ENCODE measurements around the gene ANAPC2. TPM values are rescaled to one million over a fixed set of nuclear protein-coding genes. Genes with fewer than 3 reads are reported as not detected.
A peak's percentile ranks its signal among the peaks of the same experiment; 100 is the strongest.

ANAPC2 gene
- total RNA-seq, 2 experiments from 2014 or later: 60.2 to 64.1 TPM

GRCh38 chr9:137161558-137162486 lies 26.5 kb downstream of the ANAPC2 start:
- no peak overlapping the region for H3K4me3 Mint-ChIP-seq
- ATAC-seq: no peak
- no peak for DNase-seq
- ChIA-PET CTCF (no interaction called here), POLR2A (no interaction called here)
- no peaks in the 10 kb centered on the region for H3K36me3 Mint-ChIP-seq (ENCODE audit: low read depth)
- H3K27me3 Mint-ChIP-seq (ENCODE audit: low read depth): peaks cover 30% of the 10 kb centered on the region
- H3K4me1 Mint-ChIP-seq (ENCODE audit: low read depth): peaks cover 22% of the 10 kb centered on the region
- H3K9me3 Mint-ChIP-seq (ENCODE audit: insufficient read depth): no peaks in the 10 kb centered on the region
- no peak overlapping the region for H3K27ac Mint-ChIP-seq

- no peaks in the 10 kb centered on the region for H3K36me3 Mint-ChIP-seq (ENCODE audit: low read depth)
- no peak for ATAC-seq
- no peak overlapping the region for H3K27ac Mint-ChIP-seq
- ChIA-PET POLR2A (no interaction called here), CTCF (no interaction called here)
- no peak for DNase-seq
- H3K4me1 Mint-ChIP-seq (ENCODE audit: low read depth): peaks cover 26% of the 10 kb centered on the region
- H3K27me3 Mint-ChIP-seq (ENCODE audit: low read depth): peaks cover 30% of the 10 kb centered on the region
- no peak overlapping the region for H3K4me3 Mint-ChIP-seq
- H3K9me3 Mint-ChIP-seq (ENCODE audit: insufficient read depth): no peaks in the 10 kb centered on the region
Measured at GRCh38 chr9:137160716-137161557, 27.4 kb downstream of the ANAPC2 start.

- no peak overlapping the region for H3K4me3 Mint-ChIP-seq
- peaks cover 35% of the 10 kb centered on the region for H3K27me3 Mint-ChIP-seq (ENCODE audit: low read depth)
- H3K27ac Mint-ChIP-seq: no peak overlapping the region
- ChIA-PET CTCF (no interaction called here), POLR2A (no interaction called here)
- H3K36me3 Mint-ChIP-seq (ENCODE audit: low read depth): no peaks in the 10 kb centered on the region
- H3K9me3 Mint-ChIP-seq (ENCODE audit: insufficient read depth): no peaks in the 10 kb centered on the region
- DNase-seq: no peak
- no peak for ATAC-seq
- H3K4me1 Mint-ChIP-seq (ENCODE audit: low read depth): peaks cover 26% of the 10 kb centered on the region
Measured at GRCh38 chr9:137160054-137160425, 28.3 kb downstream of the ANAPC2 start.

- POLR2A ChIA-PET: interaction anchor here (1.2 kb wide), 1 partner anchor 30 kb away, joined by 3 read pairs; no protein-coding TSS in a partner anchor
- CTCF ChIA-PET: no interaction called here
- Mint-ChIP-seq H3K36me3 (ENCODE audit: low read depth) (no peaks in the 10 kb centered on the region), H3K4me3 (no peak overlapping the region), H3K4me1 (ENCODE audit: low read depth) (peaks cover 26% of the 10 kb centered on the region), H3K27me3 (ENCODE audit: low read depth) (peaks cover 39% of the 10 kb centered on the region), H3K27ac (peak overlapping the region; percentile 24), H3K9me3 (ENCODE audit: insufficient read depth) (no peaks in the 10 kb centered on the region)
- ATAC-seq (no peak), DNase-seq (no peak)
Measured at GRCh38 chr9:137159105-137160053, 29.0 kb downstream of the ANAPC2 start.

GRCh38 chr9:137158625-137159024 lies 29.7 kb downstream of the ANAPC2 start:
- POLR2A ChIA-PET: interaction anchor here (1.2 kb wide), 1 partner anchor 29 kb away, joined by 3 read pairs; no protein-coding TSS in a partner anchor
- Mint-ChIP-seq H3K9me3 (ENCODE audit: insufficient read depth) (no peaks in the 10 kb centered on the region), H3K27ac (no peak overlapping the region), H3K36me3 (ENCODE audit: low read depth) (no peaks in the 10 kb centered on the region), H3K4me1 (ENCODE audit: low read depth) (peaks cover 26% of the 10 kb centered on the region), H3K4me3 (no peak overlapping the region), H3K27me3 (ENCODE audit: low read depth) (peaks cover 39% of the 10 kb centered on the region)
- DNase-seq: no peak
- CTCF ChIA-PET: no interaction called here
- no peak for ATAC-seq

- ChIA-PET POLR2A (interaction anchor here (0.6 to 1.3 kb wide), 2 partner anchors 31 to 50 kb away, joined by 3 read pairs; no protein-coding TSS in a partner anchor), CTCF (interaction anchor here (1.0 kb wide), 1 partner anchor 90 kb away, joined by 3 read pairs; no protein-coding TSS in a partner anchor)
- peaks cover 36% of the 10 kb centered on the region for H3K27me3 Mint-ChIP-seq (ENCODE audit: low read depth)
- DNase-seq (no peak), ATAC-seq (no peak)
- no peaks in the 10 kb centered on the region for H3K36me3 Mint-ChIP-seq (ENCODE audit: low read depth)
- peaks cover 26% of the 10 kb centered on the region for H3K4me1 Mint-ChIP-seq (ENCODE audit: low read depth)
- no peak overlapping the region for H3K27ac Mint-ChIP-seq
- H3K9me3 Mint-ChIP-seq (ENCODE audit: insufficient read depth): no peaks in the 10 kb centered on the region
- H3K4me3 Mint-ChIP-seq: no peak overlapping the region
Measured at GRCh38 chr9:137157618-137158415, 30.5 kb downstream of the ANAPC2 start.

GRCh38 chr9:137156567-137157375 lies 31.6 kb downstream of the ANAPC2 start:
- POLR2A ChIA-PET: interaction anchor here (0.6 to 1.3 kb wide), 4 partner anchors 12 to 32 kb away, joined by 3 to 5 read pairs (median 3); no protein-coding TSS in a partner anchor
- H3K4me1 Mint-ChIP-seq (ENCODE audit: low read depth): peaks cover 25% of the 10 kb centered on the region
- peak overlapping the region; percentile 32 for H3K4me3 Mint-ChIP-seq
- no peak overlapping the region for H3K27ac Mint-ChIP-seq
- CTCF ChIA-PET: interaction anchor here (0.7 to 1.2 kb wide), 3 partner anchors 43 to 209 kb away, joined by 3 read pairs; no protein-coding TSS in a partner anchor
- ATAC-seq (peak; percentile 58), DNase-seq (peak; percentile 64)
- H3K27me3 Mint-ChIP-seq (ENCODE audit: low read depth): peaks cover 35% of the 10 kb centered on the region
- no peaks in the 10 kb centered on the region for H3K36me3 Mint-ChIP-seq (ENCODE audit: low read depth)
- H3K9me3 Mint-ChIP-seq (ENCODE audit: insufficient read depth): no peaks in the 10 kb centered on the region

GRCh38 chr9:137152844-137153405 lies 35.4 kb downstream of the ANAPC2 start:
- peaks cover 23% of the 10 kb centered on the region for H3K27me3 Mint-ChIP-seq (ENCODE audit: low read depth)
- no peak overlapping the region for H3K27ac Mint-ChIP-seq
- peaks cover 19% of the 10 kb centered on the region for H3K4me1 Mint-ChIP-seq (ENCODE audit: low read depth)
- no peak for DNase-seq
- no peak for ATAC-seq
- ChIA-PET CTCF (interaction anchor here (0.9 kb wide), 1 partner anchor 74 kb away, joined by 3 read pairs; the partner anchor contains the start of gene RNF224), POLR2A (no interaction called here)
- H3K36me3 Mint-ChIP-seq (ENCODE audit: low read depth): no peaks in the 10 kb centered on the region
- H3K9me3 Mint-ChIP-seq (ENCODE audit: insufficient read depth): no peaks in the 10 kb centered on the region
- H3K4me3 Mint-ChIP-seq: no peak overlapping the region

- CTCF ChIA-PET: interaction anchor here (1.2 to 2.0 kb wide), 4 partner anchors 38 to 116 kb away, joined by 3 to 4 read pairs (median 4); partner anchors contain the start of genes ANAPC2, RNF224 and SSNA1
- no peak overlapping the region for H3K27ac Mint-ChIP-seq
Measured at GRCh38 chr9:137150617-137151457, 37.5 kb downstream of the ANAPC2 start.

More at GRCh38 chr9:137150617-137151457, 37.5 kb downstream of the ANAPC2 start:
- POLR2A ChIA-PET: interaction anchor here (0.8 to 1.3 kb wide), 4 partner anchors 13 to 90 kb away, joined by 3 to 4 read pairs (median 3); partner anchors contain the start of gene TUBB4B
- Mint-ChIP-seq H3K9me3 (ENCODE audit: insufficient read depth) (no peaks in the 10 kb centered on the region), H3K36me3 (ENCODE audit: low read depth) (no peaks in the 10 kb centered on the region), H3K4me3 (no peak overlapping the region), H3K27me3 (ENCODE audit: low read depth) (peaks cover 10% of the 10 kb centered on the region), H3K4me1 (ENCODE audit: low read depth) (peaks cover 7% of the 10 kb centered on the region)
- ATAC-seq: peak; percentile 40
- peak; percentile 61 for DNase-seq
